Measurements from ENCODE around the gene FEM1C. TPM values are rescaled to one million over a fixed set of nuclear protein-coding genes. Genes with fewer than 3 reads are reported as not detected.

Gene FEM1C
- total RNA-seq, 1 experiment from 2014 or later, result 10.4 TPM

GRCh38 chr5:115503420-115503819 is 41.2 kb downstream of the FEM1C start:
- Histone ChIP-seq H3K27me3 (ENCODE audit: control insufficient read depth, insufficient read depth, low read length) (no peaks in the 10 kb centered on the region), H3K27ac (ENCODE audit: low read length) (no peak overlapping the region), H3K4me1 (ENCODE audit: control insufficient read depth, insufficient read depth, low read length) (no peaks in the 10 kb centered on the region), H3K4me3 (ENCODE audit: low read depth in 2 of 2, low read length in 2 of 2) (no peak overlapping the region), H3K9me3 (ENCODE audit: control insufficient read depth, insufficient read depth, low read depth, low read length) (no peaks in the 10 kb centered on the region), H3K36me3 (ENCODE audit: control insufficient read depth, insufficient read depth, low read length) (no peaks in the 10 kb centered on the region)
- ATAC-seq (no peak), DNase-seq (ENCODE audit: low read depth, low spot score) (no peak)
- in situ Hi-C loops (cut with HindIII; ENCODE audit: low pct_unique_long_range_greater_than_20kb, low sequenced_read_pairs), result no loop called here
- intact Hi-C loops (cut with micrococcal nuclease; ENCODE audit: unreplicated experiment), result no loop called here
- BruUV-seq (replicated peaks), result no TSS peak
- TF ChIP-seq POLR2AphosphoS5 (IDR thresholded peaks at IDR 0.05; ENCODE audit: low read depth, low read length), result no peak
- TF ChIP-seq, protein P1, sequence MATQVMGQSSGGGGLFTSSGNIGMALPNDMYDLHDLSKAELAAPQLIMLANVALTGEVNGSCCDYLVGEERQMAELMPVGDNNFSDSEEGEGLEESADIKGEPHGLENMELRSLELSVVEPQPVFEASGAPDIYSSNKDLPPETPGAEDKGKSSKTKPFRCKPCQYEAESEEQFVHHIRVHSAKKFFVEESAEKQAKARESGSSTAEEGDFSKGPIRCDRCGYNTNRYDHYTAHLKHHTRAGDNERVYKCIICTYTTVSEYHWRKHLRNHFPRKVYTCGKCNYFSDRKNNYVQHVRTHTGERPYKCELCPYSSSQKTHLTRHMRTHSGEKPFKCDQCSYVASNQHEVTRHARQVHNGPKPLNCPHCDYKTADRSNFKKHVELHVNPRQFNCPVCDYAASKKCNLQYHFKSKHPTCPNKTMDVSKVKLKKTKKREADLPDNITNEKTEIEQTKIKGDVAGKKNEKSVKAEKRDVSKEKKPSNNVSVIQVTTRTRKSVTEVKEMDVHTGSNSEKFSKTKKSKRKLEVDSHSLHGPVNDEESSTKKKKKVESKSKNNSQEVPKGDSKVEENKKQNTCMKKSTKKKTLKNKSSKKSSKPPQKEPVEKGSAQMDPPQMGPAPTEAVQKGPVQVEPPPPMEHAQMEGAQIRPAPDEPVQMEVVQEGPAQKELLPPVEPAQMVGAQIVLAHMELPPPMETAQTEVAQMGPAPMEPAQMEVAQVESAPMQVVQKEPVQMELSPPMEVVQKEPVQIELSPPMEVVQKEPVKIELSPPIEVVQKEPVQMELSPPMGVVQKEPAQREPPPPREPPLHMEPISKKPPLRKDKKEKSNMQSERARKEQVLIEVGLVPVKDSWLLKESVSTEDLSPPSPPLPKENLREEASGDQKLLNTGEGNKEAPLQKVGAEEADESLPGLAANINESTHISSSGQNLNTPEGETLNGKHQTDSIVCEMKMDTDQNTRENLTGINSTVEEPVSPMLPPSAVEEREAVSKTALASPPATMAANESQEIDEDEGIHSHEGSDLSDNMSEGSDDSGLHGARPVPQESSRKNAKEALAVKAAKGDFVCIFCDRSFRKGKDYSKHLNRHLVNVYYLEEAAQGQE (IDR thresholded peaks at IDR 0.05; ENCODE audit: insufficient read depth in 1 of 2, low read depth in 2 of 2, low read length in 1 of 2), result no peak
- TF ChIP-seq, protein P2, sequence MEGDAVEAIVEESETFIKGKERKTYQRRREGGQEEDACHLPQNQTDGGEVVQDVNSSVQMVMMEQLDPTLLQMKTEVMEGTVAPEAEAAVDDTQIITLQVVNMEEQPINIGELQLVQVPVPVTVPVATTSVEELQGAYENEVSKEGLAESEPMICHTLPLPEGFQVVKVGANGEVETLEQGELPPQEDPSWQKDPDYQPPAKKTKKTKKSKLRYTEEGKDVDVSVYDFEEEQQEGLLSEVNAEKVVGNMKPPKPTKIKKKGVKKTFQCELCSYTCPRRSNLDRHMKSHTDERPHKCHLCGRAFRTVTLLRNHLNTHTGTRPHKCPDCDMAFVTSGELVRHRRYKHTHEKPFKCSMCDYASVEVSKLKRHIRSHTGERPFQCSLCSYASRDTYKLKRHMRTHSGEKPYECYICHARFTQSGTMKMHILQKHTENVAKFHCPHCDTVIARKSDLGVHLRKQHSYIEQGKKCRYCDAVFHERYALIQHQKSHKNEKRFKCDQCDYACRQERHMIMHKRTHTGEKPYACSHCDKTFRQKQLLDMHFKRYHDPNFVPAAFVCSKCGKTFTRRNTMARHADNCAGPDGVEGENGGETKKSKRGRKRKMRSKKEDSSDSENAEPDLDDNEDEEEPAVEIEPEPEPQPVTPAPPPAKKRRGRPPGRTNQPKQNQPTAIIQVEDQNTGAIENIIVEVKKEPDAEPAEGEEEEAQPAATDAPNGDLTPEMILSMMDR (IDR thresholded peaks at IDR 0.05), result no peak
- TF ChIP-seq TCF7L2 (IDR thresholded peaks at IDR 0.05; ENCODE audit: low read depth, low read length), result no peak
- no peak for TF ChIP-seq SIN3A (IDR thresholded peaks at IDR 0.05; ENCODE audit: borderline replicate concordance, insufficient read depth, low read depth, low read length)
- CTCF ChIA-PET, result no interaction called here
- POLR2A ChIA-PET, result no interaction called here

DNA sequence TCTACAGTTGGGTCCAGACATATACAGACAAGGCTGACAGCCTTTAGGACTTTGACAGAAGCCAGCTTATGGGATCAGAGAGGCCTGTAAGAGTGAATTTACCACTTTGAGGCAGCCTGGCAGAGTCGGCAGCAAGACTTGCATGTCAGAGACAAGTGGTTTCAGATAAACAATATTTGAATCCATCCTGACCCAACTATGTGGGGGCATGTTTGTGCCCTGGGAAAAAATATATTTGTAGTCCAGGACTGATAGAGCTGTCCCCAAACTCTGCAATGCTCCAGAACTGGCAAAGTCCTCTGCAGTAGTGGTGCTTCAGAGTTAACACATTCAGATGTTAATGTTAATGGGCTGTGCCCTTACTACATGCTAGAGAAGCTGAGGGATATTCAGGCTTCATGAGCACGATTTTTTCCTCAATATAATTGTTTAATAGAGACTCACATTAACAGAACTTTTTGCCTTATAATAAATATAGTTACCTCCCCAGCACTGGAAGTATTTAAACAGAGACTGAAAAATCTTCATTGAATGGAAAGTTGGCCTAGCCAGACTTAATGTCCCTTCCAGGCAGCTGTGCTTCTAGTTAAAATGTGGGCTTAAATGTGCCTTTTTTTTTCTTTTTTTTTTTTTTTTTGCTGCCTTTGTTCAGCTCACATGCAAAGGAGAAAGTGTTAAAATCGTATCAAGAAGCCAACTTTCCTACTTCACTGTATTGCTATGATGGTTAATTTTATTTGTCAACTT is 42.9 kb downstream of the FEM1C start:
- in situ Hi-C loops (cut with HindIII; ENCODE audit: low pct_unique_long_range_greater_than_20kb, low sequenced_read_pairs) (no loop called here), intact Hi-C loops (cut with micrococcal nuclease; ENCODE audit: unreplicated experiment) (no loop called here)
- no peak for TF ChIP-seq SIN3A (IDR thresholded peaks at IDR 0.05; ENCODE audit: borderline replicate concordance, insufficient read depth, low read depth, low read length)
- TF ChIP-seq, protein P1 (IDR thresholded peaks at IDR 0.05; ENCODE audit: insufficient read depth in 1 of 2, low read depth in 2 of 2, low read length in 1 of 2), result no peak
- no peak for TF ChIP-seq POLR2AphosphoS5 (IDR thresholded peaks at IDR 0.05; ENCODE audit: low read depth, low read length)
- TF ChIP-seq, protein P2 (IDR thresholded peaks at IDR 0.05), result no peak
- DNase-seq (ENCODE audit: low read depth, low spot score), result no peak
- no peaks in the 10 kb centered on the region for H3K27me3 ChIP-seq (ENCODE audit: control insufficient read depth, insufficient read depth, low read length)
- ChIA-PET POLR2A (no interaction called here), CTCF (interaction anchor here (0.5 kb wide), 1 partner anchor 15 kb away, joined by 4 read pairs; no protein-coding TSS in a partner anchor)
- no TSS peak for BruUV-seq (replicated peaks)
- no peaks in the 10 kb centered on the region for H3K9me3 ChIP-seq (ENCODE audit: control insufficient read depth, insufficient read depth, low read depth, low read length)
- no peak overlapping the region for H3K4me3 ChIP-seq (ENCODE audit: low read depth in 2 of 2, low read length in 2 of 2)
- H3K4me1 ChIP-seq (ENCODE audit: control insufficient read depth, insufficient read depth, low read length), result no peaks in the 10 kb centered on the region
- no peak for ATAC-seq
- H3K27ac ChIP-seq (ENCODE audit: low read length), result no peak overlapping the region
- no peaks in the 10 kb centered on the region for H3K36me3 ChIP-seq (ENCODE audit: control insufficient read depth, insufficient read depth, low read length)

Data from Panc1 (cell line).